PC-9 (cell line): ENCODE results near the gene SYTL5.

Source experiments
- CTCF ChIP-seq: fragments of 200-600 bp; sonication (generic); conservative IDR thresholded peaks from 2 replicates; pipeline ENCODE4 v1.6.1; 2017; ENCODE audit warnings: mixed run types, antibody characterized with exemption, mild to moderate bottlenecking, moderate library complexity
- EZH2 ChIP-seq: fragments of 200-600 bp; sonication (generic); IDR thresholded peaks from 2 replicates; pipeline ENCODE4 v1.8.0; 2017; ENCODE audit warnings: antibody characterized with exemption, low read depth

GRCh38 chrX:37998586-37999262 lies 7.6 kb upstream of the SYTL5 start:
- TF ChIP-seq CTCF (no peak), EZH2 (no peak)
